Vagina (tissue), 2 donors: ENCODE data around the gene AIG1. TPM values are rescaled to one million over a fixed set of nuclear protein-coding genes. Genes with fewer than 3 reads are reported as not detected.

Experiments used
- DNase-seq, 2 donors: peaks; one replicate each; pipeline ENCODE4 v3.0.0-alpha.2; 2017; ENCODE audit errors: extremely low spot score in 2 of 2
- H3K27ac ChIP-seq: fragments of 200-600 bp; sonication (generic); one replicate; pipeline ENCODE4 v1.5.1; 2019
- H3K27me3 ChIP-seq: fragments of 200-600 bp; sonication (generic); one replicate; pipeline ENCODE4 v1.5.1; 2019
- H3K36me3 ChIP-seq, 2 donors: fragments of 200-600 bp; sonication (generic); one replicate each; pipeline ENCODE4 v1.5.1; 2017 to 2019
- H3K4me1 ChIP-seq: fragments of 200-600 bp; sonication (generic); one replicate; pipeline ENCODE4 v1.5.1; 2019
- H3K4me3 ChIP-seq, 2 donors: fragments of 200-600 bp; sonication (generic); 1 replicate in 1 of 2; 2 replicates in 1 of 2; pipeline ENCODE4 v1.5.1; 2016 to 2019
- H3K9me3 ChIP-seq: fragments of 200-600 bp; sonication (generic); one replicate; pipeline ENCODE4 v1.5.1; 2019
- CTCF ChIP-seq, 3 experiments: fragments of 450-650 bp in 2 of 3; fragments of 200-600 bp in 1 of 3; sonication (generic) in 1 of 3; IDR thresholded peaks; one replicate each; pipeline ENCODE4 v1.5.1; 2017 to 2019; ENCODE audit warnings: antibody characterized with exemption in 3 of 3, mild to moderate bottlenecking in 2 of 3, moderate library complexity in 2 of 3
- POLR2A ChIP-seq, 2 donors: fragments of 450-650 bp; IDR thresholded peaks; one replicate each; pipeline ENCODE4 v1.6.1; 2017; ENCODE audit warnings: antibody characterized with exemption in 2 of 2, mild to moderate bottlenecking in 2 of 2, moderate library complexity in 2 of 2
- POLR2AphosphoS5 ChIP-seq, 2 donors: sonication (generic); formaldehyde crosslinking; IDR thresholded peaks; one replicate each; pipeline ENCODE4 v1.9.0; 2017; ENCODE audit warnings: antibody characterized with exemption in 2 of 2, mild to moderate bottlenecking in 2 of 2, low read depth in 1 of 2; ENCODE audit not compliant: insufficient read depth in 1 of 2
- intact Hi-C: fragments of 100-400 bp; cut with DNase I; formaldehyde crosslinking; loops from one replicate; pipeline ENCODE4 v1.15.1; 2023
- total RNA-seq: library from RNA; depleted of rRNA; stranded (reverse); fragments of >200 nt; gene quantifications from one replicate; pipeline ENCODE4 v1.2.3, GENCODE V29; 2016

AIG1 gene
- total RNA-seq, 1 donor from 2014 or later: 22.3 TPM

GRCh38 chr6:143055213-143055612, 5.5 kb upstream of the AIG1 start:
- H3K27me3 ChIP-seq: no peaks in the 10 kb centered on the region
- H3K27ac ChIP-seq: no peak overlapping the region
- no peak for DNase-seq
- H3K4me3 ChIP-seq: no peak overlapping the region
- no peaks in the 10 kb centered on the region for H3K9me3 ChIP-seq
- peaks cover 9% of the 10 kb centered on the region for H3K4me1 ChIP-seq
- intact Hi-C loops: no loop called here
- H3K36me3 ChIP-seq: no peaks in the 10 kb centered on the region
- TF ChIP-seq POLR2A (IDR thresholded peaks at IDR 0.05): no peak
- TF ChIP-seq POLR2AphosphoS5 (IDR thresholded peaks at IDR 0.05; ENCODE audit: insufficient read depth in 1 of 2, low read depth in 1 of 2): no peak
- TF ChIP-seq CTCF (IDR thresholded peaks at IDR 0.05): no peak

- TF ChIP-seq POLR2AphosphoS5 (IDR thresholded peaks at IDR 0.05; ENCODE audit: insufficient read depth in 1 of 2, low read depth in 1 of 2) (no peak), POLR2A (IDR thresholded peaks at IDR 0.05) (no peak), CTCF (IDR thresholded peaks at IDR 0.05) (no peak)
- no peak for DNase-seq
- H3K9me3 ChIP-seq: no peaks in the 10 kb centered on the region
- intact Hi-C loops: no loop called here
- no peak overlapping the region for H3K4me3 ChIP-seq
- H3K27me3 ChIP-seq: no peaks in the 10 kb centered on the region
- no peak overlapping the region for H3K27ac ChIP-seq
- peaks cover 10% of the 10 kb centered on the region for H3K4me1 ChIP-seq
- no peaks in the 10 kb centered on the region for H3K36me3 ChIP-seq
These were observed 4.8 kb upstream of the AIG1 start for GRCh38 chr6:143055891-143056290.

- Histone ChIP-seq H3K4me1 (peaks cover 22% of the 10 kb centered on the region), H3K4me3 (no peak overlapping the region), H3K27me3 (no peaks in the 10 kb centered on the region), H3K36me3 (no peaks in the 10 kb centered on the region), H3K9me3 (no peaks in the 10 kb centered on the region), H3K27ac (no peak overlapping the region)
- intact Hi-C loops: no loop called here
- DNase-seq: no peak
- TF ChIP-seq CTCF (IDR thresholded peaks at IDR 0.05): no peak
- TF ChIP-seq POLR2A (IDR thresholded peaks at IDR 0.05): no peak
- no peak for TF ChIP-seq POLR2AphosphoS5 (IDR thresholded peaks at IDR 0.05; ENCODE audit: insufficient read depth in 1 of 2, low read depth in 1 of 2)
These were observed 1.7 kb upstream of the AIG1 start for GRCh38 chr6:143058987-143059386.

GRCh38 chr6:143059663-143060353, 881 bp upstream of the AIG1 start:
- Histone ChIP-seq H3K9me3 (no peaks in the 10 kb centered on the region), H3K27me3 (no peaks in the 10 kb centered on the region), H3K36me3 (no peaks in the 10 kb centered on the region), H3K4me3 (peak overlapping the region; percentile 79 to 93), H3K4me1 (peaks cover 22% of the 10 kb centered on the region), H3K27ac (peak overlapping the region; percentile 86)
- intact Hi-C loops: no loop called here
- no peak for DNase-seq
- TF ChIP-seq POLR2AphosphoS5 (IDR thresholded peaks at IDR 0.05; ENCODE audit: insufficient read depth in 1 of 2, low read depth in 1 of 2) (peak in 1 of 2 donors; percentile 20), CTCF (IDR thresholded peaks at IDR 0.05) (no peak)

- H3K27ac ChIP-seq: peak overlapping the region; percentile 86
- TF ChIP-seq POLR2AphosphoS5 (IDR thresholded peaks at IDR 0.05; ENCODE audit: insufficient read depth in 1 of 2, low read depth in 1 of 2) (peak in 1 of 2 donors; percentile 85), CTCF (IDR thresholded peaks at IDR 0.05) (no peak), POLR2A (IDR thresholded peaks at IDR 0.05) (no peak)
These were observed 309 bp upstream of the AIG1 start for GRCh38 chr6:143060354-143060805.

More at GRCh38 chr6:143060354-143060805, 309 bp upstream of the AIG1 start:
- intact Hi-C loops: no loop called here
- no peaks in the 10 kb centered on the region for H3K36me3 ChIP-seq
- DNase-seq: no peak
- peaks cover 22% of the 10 kb centered on the region for H3K4me1 ChIP-seq
- peak overlapping the region; percentile 79 to 93 for H3K4me3 ChIP-seq
- H3K27me3 ChIP-seq: no peaks in the 10 kb centered on the region
- no peaks in the 10 kb centered on the region for H3K9me3 ChIP-seq
